ENCODE data around the gene MOCS1. TPM values are rescaled to one million over a fixed set of nuclear protein-coding genes. Genes with fewer than 3 reads are reported as not detected.

MOCS1 gene
- total and polyA plus RNA-seq, 2 experiments from 2014 or later, result 17.2 to 28.1 TPM

DNA sequence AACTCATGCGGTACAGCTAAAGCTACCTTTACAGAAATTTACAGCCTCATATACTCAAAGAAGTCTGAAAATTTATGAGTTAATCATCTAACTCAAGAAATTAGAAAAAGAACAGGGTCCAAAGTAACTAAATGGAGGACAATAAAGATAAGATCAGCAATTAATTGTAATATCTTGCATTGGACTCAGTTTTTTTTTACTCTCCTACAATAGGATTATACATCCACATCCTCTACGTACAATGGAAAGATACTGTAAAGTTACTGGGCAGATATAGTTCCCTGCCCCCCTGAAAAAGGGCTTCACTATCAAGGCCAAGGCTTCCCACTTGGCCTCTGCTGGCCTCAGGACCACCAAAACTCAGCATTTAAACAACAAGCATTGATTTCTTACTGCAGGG, 31.5 kb upstream of the MOCS1 start (continued):
- no peak for TF ChIP-seq ZNF331 (CRISPR knock-in tag; IDR thresholded peaks at IDR 0.05; ENCODE audit: low read depth)

DNA sequence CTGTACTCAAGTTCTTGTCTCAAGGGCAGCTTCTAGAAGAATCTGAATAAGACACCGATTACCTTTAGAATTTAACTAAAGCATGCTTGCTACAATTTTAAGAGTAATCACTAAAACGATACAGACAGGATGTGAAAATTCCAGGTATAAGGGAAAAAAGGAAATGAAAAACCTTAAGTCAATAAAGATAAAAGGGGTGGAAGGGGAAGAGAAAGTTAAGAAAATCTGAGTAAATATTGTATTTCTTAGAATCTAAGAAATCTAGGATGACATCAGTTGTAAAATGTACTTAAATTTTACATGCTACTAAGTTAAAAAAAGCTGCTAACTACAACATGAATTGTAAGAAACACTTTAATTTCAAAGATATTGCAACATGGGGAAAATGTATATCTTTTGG, 30.3 kb upstream of the MOCS1 start:
- H3K27ac Mint-ChIP-seq, result no peak overlapping the region
- H3K9me3 Mint-ChIP-seq, result no peaks in the 10 kb centered on the region
- no peaks in the 10 kb centered on the region for H3K36me3 ChIP-seq (ENCODE audit: insufficient read depth)
- no peaks in the 10 kb centered on the region for H3K4me1 ChIP-seq (ENCODE audit: insufficient read depth)
- H3K4me1 Mint-ChIP-seq, result no peaks in the 10 kb centered on the region
- no peak overlapping the region for H2AFZ ChIP-seq
- H3K27ac ChIP-seq (ENCODE audit: low read depth), result no peak overlapping the region
- no peak for ATAC-seq
- no peak overlapping the region for H3K4me2 ChIP-seq
- no peaks in the 10 kb centered on the region for H3K79me2 ChIP-seq (replicated peaks; ENCODE audit: insufficient read depth)
- no peaks in the 10 kb centered on the region for H3F3A ChIP-seq (replicated peaks; ENCODE audit: low read depth)
- no peak for DNase-seq (ENCODE audit: low spot score)
- no peaks in the 10 kb centered on the region for H4K20me1 ChIP-seq (replicated peaks; ENCODE audit: insufficient read depth)
- H3K4me3 Mint-ChIP-seq, result no peak overlapping the region
- H3K27me3 ChIP-seq (ENCODE audit: insufficient read depth), result no peaks in the 10 kb centered on the region
- H3K36me3 Mint-ChIP-seq (ENCODE audit: low read depth), result no peaks in the 10 kb centered on the region
- no peak overlapping the region for H3K4me3 ChIP-seq
- TF ChIP-seq, protein P1, sequence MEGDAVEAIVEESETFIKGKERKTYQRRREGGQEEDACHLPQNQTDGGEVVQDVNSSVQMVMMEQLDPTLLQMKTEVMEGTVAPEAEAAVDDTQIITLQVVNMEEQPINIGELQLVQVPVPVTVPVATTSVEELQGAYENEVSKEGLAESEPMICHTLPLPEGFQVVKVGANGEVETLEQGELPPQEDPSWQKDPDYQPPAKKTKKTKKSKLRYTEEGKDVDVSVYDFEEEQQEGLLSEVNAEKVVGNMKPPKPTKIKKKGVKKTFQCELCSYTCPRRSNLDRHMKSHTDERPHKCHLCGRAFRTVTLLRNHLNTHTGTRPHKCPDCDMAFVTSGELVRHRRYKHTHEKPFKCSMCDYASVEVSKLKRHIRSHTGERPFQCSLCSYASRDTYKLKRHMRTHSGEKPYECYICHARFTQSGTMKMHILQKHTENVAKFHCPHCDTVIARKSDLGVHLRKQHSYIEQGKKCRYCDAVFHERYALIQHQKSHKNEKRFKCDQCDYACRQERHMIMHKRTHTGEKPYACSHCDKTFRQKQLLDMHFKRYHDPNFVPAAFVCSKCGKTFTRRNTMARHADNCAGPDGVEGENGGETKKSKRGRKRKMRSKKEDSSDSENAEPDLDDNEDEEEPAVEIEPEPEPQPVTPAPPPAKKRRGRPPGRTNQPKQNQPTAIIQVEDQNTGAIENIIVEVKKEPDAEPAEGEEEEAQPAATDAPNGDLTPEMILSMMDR (conservative IDR thresholded peaks at IDR 0.05; ENCODE audit: low read depth in 2 of 2), result no peak
- TF ChIP-seq NANOG (IDR thresholded peaks at IDR 0.05; ENCODE audit: borderline replicate concordance), result no peak
- TF ChIP-seq POLR2AphosphoS5 (IDR thresholded peaks at IDR 0.05; ENCODE audit: low read depth), result no peak
- TF ChIP-seq JUNB (IDR thresholded peaks at IDR 0.05; ENCODE audit: unreplicated experiment), result no peak
- no peak for TF ChIP-seq EZH2 (IDR thresholded peaks at IDR 0.05; ENCODE audit: low read depth, unreplicated experiment)
- TF ChIP-seq, protein P2, sequence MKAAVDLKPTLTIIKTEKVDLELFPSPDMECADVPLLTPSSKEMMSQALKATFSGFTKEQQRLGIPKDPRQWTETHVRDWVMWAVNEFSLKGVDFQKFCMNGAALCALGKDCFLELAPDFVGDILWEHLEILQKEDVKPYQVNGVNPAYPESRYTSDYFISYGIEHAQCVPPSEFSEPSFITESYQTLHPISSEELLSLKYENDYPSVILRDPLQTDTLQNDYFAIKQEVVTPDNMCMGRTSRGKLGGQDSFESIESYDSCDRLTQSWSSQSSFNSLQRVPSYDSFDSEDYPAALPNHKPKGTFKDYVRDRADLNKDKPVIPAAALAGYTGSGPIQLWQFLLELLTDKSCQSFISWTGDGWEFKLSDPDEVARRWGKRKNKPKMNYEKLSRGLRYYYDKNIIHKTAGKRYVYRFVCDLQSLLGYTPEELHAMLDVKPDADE (IDR thresholded peaks at IDR 0.05), result no peak
- TF ChIP-seq, protein P3, sequence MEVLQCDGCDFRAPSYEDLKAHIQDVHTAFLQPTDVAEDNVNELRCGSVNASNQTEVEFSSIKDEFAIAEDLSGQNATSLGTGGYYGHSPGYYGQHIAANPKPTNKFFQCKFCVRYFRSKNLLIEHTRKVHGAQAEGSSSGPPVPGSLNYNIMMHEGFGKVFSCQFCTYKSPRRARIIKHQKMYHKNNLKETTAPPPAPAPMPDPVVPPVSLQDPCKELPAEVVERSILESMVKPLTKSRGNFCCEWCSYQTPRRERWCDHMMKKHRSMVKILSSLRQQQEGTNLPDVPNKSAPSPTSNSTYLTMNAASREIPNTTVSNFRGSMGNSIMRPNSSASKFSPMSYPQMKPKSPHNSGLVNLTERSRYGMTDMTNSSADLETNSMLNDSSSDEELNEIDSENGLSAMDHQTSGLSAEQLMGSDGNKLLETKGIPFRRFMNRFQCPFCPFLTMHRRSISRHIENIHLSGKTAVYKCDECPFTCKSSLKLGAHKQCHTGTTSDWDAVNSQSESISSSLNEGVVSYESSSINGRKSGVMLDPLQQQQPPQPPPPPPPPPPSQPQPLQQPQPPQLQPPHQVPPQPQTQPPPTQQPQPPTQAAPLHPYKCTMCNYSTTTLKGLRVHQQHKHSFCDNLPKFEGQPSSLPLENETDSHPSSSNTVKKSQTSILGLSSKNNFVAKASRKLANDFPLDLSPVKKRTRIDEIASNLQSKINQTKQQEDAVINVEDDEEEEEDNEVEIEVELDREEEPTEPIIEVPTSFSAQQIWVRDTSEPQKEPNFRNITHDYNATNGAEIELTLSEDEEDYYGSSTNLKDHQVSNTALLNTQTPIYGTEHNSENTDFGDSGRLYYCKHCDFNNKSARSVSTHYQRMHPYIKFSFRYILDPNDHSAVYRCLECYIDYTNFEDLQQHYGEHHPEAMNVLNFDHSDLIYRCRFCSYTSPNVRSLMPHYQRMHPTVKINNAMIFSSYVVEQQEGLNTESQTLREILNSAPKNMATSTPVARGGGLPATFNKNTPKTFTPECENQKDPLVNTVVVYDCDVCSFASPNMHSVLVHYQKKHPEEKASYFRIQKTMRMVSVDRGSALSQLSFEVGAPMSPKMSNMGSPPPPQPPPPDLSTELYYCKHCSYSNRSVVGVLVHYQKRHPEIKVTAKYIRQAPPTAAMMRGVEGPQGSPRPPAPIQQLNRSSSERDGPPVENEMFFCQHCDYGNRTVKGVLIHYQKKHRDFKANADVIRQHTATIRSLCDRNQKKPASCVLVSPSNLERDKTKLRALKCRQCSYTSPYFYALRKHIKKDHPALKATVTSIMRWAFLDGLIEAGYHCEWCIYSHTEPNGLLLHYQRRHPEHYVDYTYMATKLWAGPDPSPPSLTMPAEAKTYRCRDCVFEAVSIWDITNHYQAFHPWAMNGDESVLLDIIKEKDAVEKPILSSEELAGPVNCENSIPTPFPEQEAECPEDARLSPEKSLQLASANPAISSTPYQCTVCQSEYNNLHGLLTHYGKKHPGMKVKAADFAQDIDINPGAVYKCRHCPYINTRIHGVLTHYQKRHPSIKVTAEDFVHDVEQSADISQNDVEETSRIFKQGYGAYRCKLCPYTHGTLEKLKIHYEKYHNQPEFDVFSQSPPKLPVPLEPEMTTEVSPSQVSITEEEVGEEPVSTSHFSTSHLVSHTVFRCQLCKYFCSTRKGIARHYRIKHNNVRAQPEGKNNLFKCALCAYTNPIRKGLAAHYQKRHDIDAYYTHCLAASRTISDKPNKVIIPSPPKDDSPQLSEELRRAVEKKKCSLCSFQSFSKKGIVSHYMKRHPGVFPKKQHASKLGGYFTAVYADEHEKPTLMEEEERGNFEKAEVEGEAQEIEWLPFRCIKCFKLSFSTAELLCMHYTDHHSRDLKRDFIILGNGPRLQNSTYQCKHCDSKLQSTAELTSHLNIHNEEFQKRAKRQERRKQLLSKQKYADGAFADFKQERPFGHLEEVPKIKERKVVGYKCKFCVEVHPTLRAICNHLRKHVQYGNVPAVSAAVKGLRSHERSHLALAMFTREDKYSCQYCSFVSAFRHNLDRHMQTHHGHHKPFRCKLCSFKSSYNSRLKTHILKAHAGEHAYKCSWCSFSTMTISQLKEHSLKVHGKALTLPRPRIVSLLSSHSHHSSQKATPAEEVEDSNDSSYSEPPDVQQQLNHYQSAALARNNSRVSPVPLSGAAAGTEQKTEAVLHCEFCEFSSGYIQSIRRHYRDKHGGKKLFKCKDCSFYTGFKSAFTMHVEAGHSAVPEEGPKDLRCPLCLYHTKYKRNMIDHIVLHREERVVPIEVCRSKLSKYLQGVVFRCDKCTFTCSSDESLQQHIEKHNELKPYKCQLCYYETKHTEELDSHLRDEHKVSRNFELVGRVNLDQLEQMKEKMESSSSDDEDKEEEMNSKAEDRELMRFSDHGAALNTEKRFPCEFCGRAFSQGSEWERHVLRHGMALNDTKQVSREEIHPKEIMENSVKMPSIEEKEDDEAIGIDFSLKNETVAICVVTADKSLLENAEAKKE (CRISPR knock-in tag; IDR thresholded peaks at IDR 0.05), result no peak
- TF ChIP-seq, protein P4, sequence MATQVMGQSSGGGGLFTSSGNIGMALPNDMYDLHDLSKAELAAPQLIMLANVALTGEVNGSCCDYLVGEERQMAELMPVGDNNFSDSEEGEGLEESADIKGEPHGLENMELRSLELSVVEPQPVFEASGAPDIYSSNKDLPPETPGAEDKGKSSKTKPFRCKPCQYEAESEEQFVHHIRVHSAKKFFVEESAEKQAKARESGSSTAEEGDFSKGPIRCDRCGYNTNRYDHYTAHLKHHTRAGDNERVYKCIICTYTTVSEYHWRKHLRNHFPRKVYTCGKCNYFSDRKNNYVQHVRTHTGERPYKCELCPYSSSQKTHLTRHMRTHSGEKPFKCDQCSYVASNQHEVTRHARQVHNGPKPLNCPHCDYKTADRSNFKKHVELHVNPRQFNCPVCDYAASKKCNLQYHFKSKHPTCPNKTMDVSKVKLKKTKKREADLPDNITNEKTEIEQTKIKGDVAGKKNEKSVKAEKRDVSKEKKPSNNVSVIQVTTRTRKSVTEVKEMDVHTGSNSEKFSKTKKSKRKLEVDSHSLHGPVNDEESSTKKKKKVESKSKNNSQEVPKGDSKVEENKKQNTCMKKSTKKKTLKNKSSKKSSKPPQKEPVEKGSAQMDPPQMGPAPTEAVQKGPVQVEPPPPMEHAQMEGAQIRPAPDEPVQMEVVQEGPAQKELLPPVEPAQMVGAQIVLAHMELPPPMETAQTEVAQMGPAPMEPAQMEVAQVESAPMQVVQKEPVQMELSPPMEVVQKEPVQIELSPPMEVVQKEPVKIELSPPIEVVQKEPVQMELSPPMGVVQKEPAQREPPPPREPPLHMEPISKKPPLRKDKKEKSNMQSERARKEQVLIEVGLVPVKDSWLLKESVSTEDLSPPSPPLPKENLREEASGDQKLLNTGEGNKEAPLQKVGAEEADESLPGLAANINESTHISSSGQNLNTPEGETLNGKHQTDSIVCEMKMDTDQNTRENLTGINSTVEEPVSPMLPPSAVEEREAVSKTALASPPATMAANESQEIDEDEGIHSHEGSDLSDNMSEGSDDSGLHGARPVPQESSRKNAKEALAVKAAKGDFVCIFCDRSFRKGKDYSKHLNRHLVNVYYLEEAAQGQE (IDR thresholded peaks at IDR 0.05; ENCODE audit: unreplicated experiment), result no peak
- TF ChIP-seq STAT1 (IDR thresholded peaks at IDR 0.05; ENCODE audit: unreplicated experiment), result no peak
- TF ChIP-seq ZNF331 (CRISPR knock-in tag; IDR thresholded peaks at IDR 0.05; ENCODE audit: low read depth), result no peak
- no peaks in the 10 kb centered on the region for H3K27me3 Mint-ChIP-seq (ENCODE audit: insufficient read depth, low read depth, poor library complexity)
- H3K9me2 ChIP-seq (ENCODE audit: insufficient read depth), result no peaks in the 10 kb centered on the region
